H1 (cell line): ENCODE results near the gene CDC42SE2.

ENCODE experiments used
- ASH2L ChIP-seq: fragments of 200-600, 300-600 bp; sonication (generic); IDR thresholded peaks from one replicate; pipeline ENCODE4 v1.7.1; 2017; ENCODE audit warnings: low read length
- CEBPB ChIP-seq: IDR thresholded peaks from 2 replicates; pipeline ENCODE4 v1.6.1; 2012; ENCODE audit warnings: low read depth, low read length
- FOSL1 ChIP-seq: IDR thresholded peaks from 2 replicates; pipeline ENCODE4 v1.6.1; 2011; ENCODE audit warnings: mild to moderate bottlenecking, low read depth, low read length, moderate library complexity; ENCODE audit not compliant: insufficient read depth
- POLR2A ChIP-seq, 2 experiments: IDR thresholded peaks; 1 replicate in 1 of 2; 2 replicates in 1 of 2; pipeline ENCODE4 v1.6.1; 2011; ENCODE audit warnings: low read depth in 2 of 2, low read length in 2 of 2, mild to moderate bottlenecking in 2 of 2; ENCODE audit errors: control extremely low read depth in 1 of 2
- POLR2AphosphoS5 ChIP-seq: IDR thresholded peaks from 2 replicates; pipeline ENCODE4 v1.6.1; 2011; ENCODE audit warnings: low read depth, low read length
- RNF2 ChIP-seq: fragments of 200-900, 300-1000 bp; sonication (generic); IDR thresholded peaks from 2 replicates; pipeline ENCODE4 v1.7.1; 2016; ENCODE audit warnings: borderline replicate concordance, low read depth, mild to moderate bottlenecking, antibody characterized with exemption, low read length; ENCODE audit not compliant: poor library complexity, severe bottlenecking; ENCODE audit errors: missing control alignments
- SIX5 ChIP-seq: IDR thresholded peaks from 2 replicates; pipeline ENCODE4 v1.6.1; 2011; ENCODE audit warnings: mild to moderate bottlenecking, low read depth, low read length
- SUZ12 ChIP-seq: fragments of 200-600 bp; sonication (generic); IDR thresholded peaks from 2 replicates; pipeline ENCODE4 v1.6.1; 2012; ENCODE audit warnings: mild to moderate bottlenecking, inconsistent platforms, low read length, moderate library complexity, mixed read lengths
- TF ChIP-seq, protein P1 (sequence below), 3 experiments: IDR thresholded peaks; 1 replicate in 2 of 3; 2 replicates in 1 of 3; pipeline versions ENCODE4 v1.5.1 to v1.6.1; 2011; ENCODE audit warnings: low read length in 3 of 3, mild to moderate bottlenecking in 3 of 3, inconsistent platforms in 2 of 3, low read depth in 1 of 3, moderate library complexity in 1 of 3; ENCODE audit not compliant: insufficient read depth in 1 of 3; ENCODE audit errors: control extremely low read depth in 1 of 3
- TF ChIP-seq, protein P2 (sequence below): IDR thresholded peaks from 2 replicates; pipeline ENCODE4 v1.6.1; 2011; ENCODE audit warnings: low read depth, mild to moderate bottlenecking, low read length; ENCODE audit not compliant: insufficient read depth

DNA sequence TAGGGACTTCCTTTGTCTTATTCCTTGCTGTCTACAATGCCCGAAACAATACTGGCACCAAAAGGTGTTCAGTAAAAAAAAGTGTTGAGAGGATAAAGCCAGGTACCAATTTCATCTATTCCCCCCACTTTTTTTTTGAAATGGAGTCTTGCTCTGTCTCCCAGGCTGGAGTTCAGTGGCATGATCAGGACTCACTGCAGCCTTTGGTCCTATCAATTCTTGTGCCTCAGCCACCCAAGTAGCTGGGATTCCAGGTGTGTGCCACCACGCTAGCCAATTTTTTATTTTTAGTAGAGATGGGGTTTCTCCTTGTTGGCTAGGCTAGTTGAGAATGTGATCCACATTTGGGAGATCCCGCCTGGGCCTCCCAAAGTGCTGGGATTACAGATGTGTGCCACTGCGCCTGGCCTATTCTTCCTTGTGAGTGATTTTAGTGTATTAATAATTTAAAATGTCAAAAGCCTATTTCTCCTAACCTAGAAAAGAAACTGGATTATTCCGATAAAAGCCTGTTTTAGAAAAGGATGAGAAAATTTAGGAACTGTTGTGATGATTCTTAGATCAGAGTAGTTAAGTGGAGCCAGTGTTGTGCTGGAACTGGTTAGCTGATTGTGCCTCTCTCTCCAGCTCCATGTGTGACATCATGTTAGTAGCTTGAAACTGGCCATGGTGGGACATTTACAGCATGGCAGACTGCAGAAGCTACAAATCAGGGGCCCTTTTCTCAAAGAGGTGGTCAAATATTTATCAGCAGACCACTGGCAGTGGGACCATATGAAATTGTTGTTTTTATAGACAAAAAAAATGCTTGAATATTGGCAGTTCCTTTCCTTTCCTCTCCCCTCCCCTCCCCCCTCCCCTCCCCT lies 14.3 kb downstream of the CDC42SE2 start:
- TF ChIP-seq FOSL1 (no peak), POLR2AphosphoS5 (no peak), SUZ12 (no peak), SIX5 (no peak), POLR2A (IDR thresholded peaks at IDR 0.05; ENCODE audit: control extremely low read depth in 1 of 2, low read depth in 2 of 2, low read length in 2 of 2) (no peak), CEBPB (no peak), ASH2L (no peak), RNF2 (no peak)
- TF ChIP-seq, protein P1, sequence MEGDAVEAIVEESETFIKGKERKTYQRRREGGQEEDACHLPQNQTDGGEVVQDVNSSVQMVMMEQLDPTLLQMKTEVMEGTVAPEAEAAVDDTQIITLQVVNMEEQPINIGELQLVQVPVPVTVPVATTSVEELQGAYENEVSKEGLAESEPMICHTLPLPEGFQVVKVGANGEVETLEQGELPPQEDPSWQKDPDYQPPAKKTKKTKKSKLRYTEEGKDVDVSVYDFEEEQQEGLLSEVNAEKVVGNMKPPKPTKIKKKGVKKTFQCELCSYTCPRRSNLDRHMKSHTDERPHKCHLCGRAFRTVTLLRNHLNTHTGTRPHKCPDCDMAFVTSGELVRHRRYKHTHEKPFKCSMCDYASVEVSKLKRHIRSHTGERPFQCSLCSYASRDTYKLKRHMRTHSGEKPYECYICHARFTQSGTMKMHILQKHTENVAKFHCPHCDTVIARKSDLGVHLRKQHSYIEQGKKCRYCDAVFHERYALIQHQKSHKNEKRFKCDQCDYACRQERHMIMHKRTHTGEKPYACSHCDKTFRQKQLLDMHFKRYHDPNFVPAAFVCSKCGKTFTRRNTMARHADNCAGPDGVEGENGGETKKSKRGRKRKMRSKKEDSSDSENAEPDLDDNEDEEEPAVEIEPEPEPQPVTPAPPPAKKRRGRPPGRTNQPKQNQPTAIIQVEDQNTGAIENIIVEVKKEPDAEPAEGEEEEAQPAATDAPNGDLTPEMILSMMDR (IDR thresholded peaks at IDR 0.05; ENCODE audit: control extremely low read depth in 1 of 3, insufficient read depth in 1 of 3, low read depth in 1 of 3, low read length in 3 of 3): no peak
- TF ChIP-seq, protein P2, sequence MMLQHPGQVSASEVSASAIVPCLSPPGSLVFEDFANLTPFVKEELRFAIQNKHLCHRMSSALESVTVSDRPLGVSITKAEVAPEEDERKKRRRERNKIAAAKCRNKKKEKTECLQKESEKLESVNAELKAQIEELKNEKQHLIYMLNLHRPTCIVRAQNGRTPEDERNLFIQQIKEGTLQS: no peak
